Activated CD4-positive, alpha-beta T cell treated with anti-CD3 and anti-CD28 coated beads, Interleukin-2, Interleukin-6, amounts not matched to agents 100 ng/mL and 50 ng/mL, durations not matched to agents 16 hours and 8 hours (primary cell): ENCODE data around the gene VSIG2.
A peak's percentile ranks its signal among the peaks of the same experiment; 100 is the strongest.

Experiments used
- DNase-seq: peaks from one replicate; pipeline ENCODE4 v3.0.0-alpha.2; 2020

Gene VSIG2

DNA sequence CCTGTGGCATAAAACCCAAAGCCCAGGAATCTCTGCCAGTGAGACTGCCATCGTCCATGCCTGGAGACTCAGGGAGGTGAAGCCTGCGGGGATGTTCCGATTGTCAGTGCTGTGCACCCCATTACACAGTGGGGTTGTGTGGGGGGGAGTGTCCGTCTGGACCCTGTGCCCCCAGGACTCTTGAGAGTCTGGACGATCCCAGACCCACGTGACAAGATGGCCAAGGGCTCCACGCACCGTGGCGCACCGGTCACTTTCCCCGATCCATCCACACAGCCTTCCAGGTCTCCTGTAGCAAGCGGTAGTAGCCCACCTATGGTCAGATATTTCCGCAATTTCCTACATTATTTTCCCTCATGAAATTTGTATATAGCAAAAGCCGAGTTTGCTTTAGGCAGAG is 33.3 kb downstream of the VSIG2 start:
- DNase-seq, result no peak

GRCh38 chr11:124717786-124718651 is 34.0 kb downstream of the VSIG2 start:
- DNase-seq, result peak; percentile 7

DNA sequence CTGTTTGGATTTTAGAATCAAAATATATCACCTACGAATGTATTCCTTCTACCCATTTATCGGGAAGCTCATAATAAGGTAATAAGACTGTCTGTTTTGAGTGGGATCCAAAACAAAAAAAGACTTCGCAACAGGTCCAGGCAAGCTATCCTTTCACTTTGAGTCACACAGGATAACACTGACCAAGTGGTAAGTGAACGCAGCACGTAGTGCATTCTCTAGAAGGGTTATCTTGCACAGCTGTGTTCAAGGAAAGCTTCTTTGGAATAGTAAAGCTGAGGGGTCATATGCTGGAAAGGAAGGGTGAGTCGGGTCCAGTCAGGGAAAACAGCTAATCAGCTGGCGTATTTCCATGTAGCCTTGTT is 34.7 kb downstream of the VSIG2 start:
- no peak for DNase-seq

DNA sequence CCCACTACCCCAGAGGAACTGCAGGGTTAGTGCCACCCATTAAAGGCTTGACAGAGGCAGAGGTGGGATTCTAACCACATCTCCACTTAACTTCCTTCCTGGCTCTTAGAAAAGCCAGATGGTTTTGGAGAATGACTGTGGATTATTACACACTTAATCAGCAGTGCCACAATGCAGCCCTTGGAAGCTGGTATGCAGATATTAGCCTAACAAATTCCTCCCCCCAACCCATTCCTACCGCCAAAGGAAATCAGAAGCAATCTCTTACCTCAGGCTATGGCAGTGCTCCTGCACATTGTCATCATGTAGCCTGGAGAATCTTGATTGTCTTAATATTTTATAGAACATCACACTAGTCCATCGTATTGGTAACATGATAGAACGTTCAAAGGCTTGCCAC is 35.5 kb downstream of the VSIG2 start:
- DNase-seq, result no peak

DNA sequence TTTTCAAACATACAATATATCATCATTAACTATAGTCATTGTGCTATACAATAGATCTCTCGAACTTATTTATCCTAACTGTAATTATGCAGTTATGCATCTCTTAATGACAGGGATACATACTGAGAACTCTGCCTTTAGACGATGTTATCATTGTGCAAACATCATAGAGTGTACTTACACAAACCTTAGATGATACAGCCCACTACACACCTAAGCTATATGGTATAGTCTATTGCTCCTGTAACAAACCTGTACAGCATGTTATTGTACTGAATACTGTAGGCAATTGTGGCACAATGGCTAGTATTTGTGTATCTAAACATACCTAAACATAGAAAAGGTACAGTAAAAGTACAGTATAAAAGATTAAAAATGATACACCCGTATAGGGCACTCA is 39.7 kb downstream of the VSIG2 start:
- DNase-seq, result no peak

- DNase-seq, result no peak
These were observed 44.2 kb downstream of the VSIG2 start for GRCh38 chr11:124707829-124708228.

DNA sequence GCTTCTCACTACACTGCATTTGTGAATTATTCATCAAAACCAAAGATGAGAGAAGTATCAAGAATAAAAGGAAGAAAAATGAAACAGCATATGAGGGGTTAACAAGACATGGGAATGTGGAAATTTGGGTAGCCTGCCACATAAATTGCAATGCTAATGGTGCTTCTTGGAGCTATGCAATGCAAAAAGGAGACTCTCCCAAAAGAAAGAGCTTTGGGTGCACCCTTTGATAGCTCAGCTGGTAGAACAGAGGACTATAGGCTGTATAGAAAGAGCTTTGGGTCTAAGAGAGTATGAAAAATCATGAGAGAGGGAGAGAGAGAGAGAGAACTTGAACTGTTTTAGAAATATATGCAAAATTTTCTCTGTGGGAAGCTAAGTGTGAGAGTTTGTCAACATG is 52.0 kb downstream of the VSIG2 start:
- no peak for DNase-seq

- no peak for DNase-seq
These were observed 52.5 kb downstream of the VSIG2 start for GRCh38 chr11:124699547-124699946.
